CD4-positive, alpha-beta T cell treated with Interleukin-17A for 4 hours (primary cell): ENCODE measurements around the gene DNA2.
A peak's percentile ranks its signal among the peaks of the same experiment; 100 is the strongest.
"Not testable (repeated sequence)": the region's sequence is repeated elsewhere in the genome, so short reads cannot be mapped to it uniquely, and the experiment has no call there.

Experiments
- DNase-seq: peaks from one replicate; pipeline ENCODE4 v3.0.0-alpha.2; 2020; ENCODE audit warnings: mixed read lengths

DNA2 gene, protein sequence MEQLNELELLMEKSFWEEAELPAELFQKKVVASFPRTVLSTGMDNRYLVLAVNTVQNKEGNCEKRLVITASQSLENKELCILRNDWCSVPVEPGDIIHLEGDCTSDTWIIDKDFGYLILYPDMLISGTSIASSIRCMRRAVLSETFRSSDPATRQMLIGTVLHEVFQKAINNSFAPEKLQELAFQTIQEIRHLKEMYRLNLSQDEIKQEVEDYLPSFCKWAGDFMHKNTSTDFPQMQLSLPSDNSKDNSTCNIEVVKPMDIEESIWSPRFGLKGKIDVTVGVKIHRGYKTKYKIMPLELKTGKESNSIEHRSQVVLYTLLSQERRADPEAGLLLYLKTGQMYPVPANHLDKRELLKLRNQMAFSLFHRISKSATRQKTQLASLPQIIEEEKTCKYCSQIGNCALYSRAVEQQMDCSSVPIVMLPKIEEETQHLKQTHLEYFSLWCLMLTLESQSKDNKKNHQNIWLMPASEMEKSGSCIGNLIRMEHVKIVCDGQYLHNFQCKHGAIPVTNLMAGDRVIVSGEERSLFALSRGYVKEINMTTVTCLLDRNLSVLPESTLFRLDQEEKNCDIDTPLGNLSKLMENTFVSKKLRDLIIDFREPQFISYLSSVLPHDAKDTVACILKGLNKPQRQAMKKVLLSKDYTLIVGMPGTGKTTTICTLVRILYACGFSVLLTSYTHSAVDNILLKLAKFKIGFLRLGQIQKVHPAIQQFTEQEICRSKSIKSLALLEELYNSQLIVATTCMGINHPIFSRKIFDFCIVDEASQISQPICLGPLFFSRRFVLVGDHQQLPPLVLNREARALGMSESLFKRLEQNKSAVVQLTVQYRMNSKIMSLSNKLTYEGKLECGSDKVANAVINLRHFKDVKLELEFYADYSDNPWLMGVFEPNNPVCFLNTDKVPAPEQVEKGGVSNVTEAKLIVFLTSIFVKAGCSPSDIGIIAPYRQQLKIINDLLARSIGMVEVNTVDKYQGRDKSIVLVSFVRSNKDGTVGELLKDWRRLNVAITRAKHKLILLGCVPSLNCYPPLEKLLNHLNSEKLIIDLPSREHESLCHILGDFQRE

DNA sequence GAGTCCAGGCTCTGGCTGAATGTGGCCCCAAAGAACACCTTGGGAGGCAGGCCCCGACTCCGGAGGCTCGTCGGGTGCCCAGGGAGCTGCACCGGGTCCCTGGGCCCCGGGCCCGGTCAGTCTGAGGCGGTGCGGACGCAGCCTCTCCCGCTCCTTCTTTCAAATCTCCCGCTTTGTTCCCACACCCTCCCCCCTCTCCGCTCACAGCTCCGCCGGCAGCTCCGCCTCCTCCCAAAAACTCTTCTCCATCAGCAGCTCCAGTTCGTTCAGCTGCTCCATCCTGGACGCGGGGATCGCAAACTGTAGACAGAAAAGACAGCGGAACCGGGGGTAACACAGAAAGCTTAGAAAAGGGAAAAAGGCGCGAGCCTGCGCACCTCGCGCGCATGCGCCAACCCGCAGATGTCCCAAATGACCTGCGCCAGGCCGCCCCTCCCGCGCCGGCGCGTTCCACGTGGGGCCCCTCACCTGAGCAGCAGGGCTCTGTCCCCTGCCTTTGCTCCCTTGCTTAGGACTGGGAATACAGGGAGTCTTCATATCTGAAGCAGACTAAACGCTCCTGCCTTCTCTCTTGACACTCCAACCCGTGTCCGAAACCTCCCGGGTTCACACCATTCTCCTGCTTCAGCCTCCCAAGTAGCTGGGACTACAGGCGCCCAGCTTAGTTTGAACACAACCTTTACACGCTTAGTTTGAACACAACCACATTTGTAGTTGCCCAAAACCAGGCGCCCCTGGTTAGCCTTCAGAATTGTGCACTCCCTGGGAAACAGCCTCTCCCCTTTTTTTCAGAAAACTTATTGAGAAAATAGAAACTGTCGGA, at the start of gene DNA2:
TSS of gene DNA2 (minus strand) at position 388 of the 823 bp plus-strand sequence. CDS start at position 279, 109 bp downstream.
- peak; percentile 81 for DNase-seq

GRCh38 chr10:68518609-68519008, 46.8 kb upstream of the DNA2 start:
- DNase-seq = not testable (repeated sequence)

- DNase-seq = no peak
These were observed 45.4 kb upstream of the DNA2 start for GRCh38 chr10:68517188-68517587.

- DNase-seq = no peak
These were observed 45.0 kb upstream of the DNA2 start for GRCh38 chr10:68516766-68517165.

DNA sequence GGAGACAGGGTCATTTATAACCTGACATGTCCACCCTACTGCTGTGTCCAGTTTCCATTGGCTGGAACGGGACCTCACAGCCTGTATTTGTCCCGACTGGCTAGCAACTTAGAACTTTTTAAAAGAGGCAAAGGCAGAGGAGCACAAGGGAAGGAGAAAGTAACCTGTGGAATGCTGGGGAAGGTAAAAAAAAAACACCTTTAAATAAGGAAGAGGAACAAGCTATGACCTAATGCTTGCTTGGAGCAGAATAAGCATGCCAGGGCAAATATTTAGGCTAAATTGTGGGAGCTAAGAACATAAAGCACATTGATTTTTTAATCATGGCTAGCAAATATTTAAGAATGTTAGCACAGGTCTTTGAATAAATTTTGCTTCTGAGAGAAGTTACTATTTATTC, 44.4 kb upstream of the DNA2 start:
- DNase-seq = not testable (repeated sequence)

- DNase-seq = no peak
These were observed 36.3 kb upstream of the DNA2 start for GRCh38 chr10:68508090-68508489.

DNA sequence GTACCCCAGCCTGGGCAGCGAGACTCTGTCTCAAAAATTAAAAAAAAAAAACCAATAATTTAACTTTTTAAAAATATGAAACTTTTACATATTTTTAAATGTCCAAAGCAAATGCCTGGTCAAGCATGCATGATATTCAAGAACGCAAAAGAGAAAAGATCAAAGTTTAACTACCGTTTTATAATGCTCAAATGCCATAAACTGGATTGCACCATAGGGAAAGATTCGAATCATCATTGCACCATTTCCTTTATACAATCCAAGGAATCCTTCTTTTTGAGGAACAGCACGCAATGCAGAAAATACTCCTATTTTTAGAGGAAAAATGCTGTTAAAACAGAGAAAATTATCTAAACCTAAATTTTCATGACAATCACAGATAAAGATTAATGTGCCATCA, 34.6 kb upstream of the DNA2 start:
- no peak for DNase-seq

DNA sequence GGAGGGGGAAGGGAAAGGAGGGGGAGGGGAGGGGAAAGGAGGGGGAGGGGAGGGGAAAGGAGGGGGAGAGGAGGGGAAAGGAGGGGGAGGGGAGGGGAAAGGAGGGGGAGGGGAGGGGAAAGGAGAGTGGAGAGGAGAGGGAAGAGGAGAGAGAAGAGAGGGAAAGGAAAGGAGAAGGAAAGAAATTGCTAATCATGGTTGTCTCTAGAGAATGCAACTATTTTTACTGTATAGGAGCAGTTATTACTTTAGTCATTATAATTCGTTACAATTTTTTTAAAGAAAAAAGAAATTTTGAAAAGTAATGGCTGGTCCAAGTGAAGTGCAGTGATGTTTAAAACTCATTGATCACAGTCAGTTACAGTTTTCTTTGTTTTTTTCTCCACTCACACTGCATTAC, 31.1 kb upstream of the DNA2 start:
- DNase-seq = no peak

DNA sequence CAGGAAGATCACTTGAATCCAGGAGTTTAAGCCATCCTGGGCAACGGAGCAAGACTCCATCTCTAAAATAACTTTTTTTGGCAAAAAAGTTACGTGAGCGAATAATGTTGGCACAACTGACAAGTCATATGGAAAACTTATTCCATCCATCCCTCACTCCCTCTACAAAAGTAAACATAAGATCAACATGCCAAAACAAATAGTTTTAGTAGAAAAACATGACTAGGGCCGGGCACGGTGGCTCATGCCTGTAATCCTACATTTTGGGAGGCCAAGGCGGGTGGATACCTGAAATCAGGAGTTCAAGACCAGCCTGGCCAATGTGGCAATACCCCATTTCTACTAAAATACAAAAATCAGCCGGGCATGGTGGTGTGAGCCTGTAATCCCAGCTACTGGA, 29.9 kb upstream of the DNA2 start:
- DNase-seq = no peak

GRCh38 chr10:68499544-68499943, 27.8 kb upstream of the DNA2 start:
- DNase-seq = no peak

DNA sequence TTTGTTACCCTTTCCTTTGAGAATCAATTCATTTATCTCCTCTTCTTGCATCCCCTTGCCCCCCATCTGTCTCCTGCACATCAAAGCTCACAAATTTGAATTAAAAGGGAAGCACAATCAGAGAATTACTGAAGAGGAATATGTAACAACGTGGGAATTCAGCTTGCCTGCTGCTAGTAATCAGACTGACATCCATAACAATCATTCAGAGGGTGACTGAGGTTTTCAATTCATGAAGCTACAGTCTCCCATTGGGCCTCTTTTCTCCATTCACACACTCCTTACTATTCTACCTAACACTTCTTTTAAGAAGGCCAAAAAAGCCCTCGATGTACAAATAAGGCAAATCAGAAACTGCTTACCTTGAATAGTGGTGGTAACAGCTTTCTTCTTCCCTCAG, 24.3 kb upstream of the DNA2 start:
- DNase-seq = no peak

DNA sequence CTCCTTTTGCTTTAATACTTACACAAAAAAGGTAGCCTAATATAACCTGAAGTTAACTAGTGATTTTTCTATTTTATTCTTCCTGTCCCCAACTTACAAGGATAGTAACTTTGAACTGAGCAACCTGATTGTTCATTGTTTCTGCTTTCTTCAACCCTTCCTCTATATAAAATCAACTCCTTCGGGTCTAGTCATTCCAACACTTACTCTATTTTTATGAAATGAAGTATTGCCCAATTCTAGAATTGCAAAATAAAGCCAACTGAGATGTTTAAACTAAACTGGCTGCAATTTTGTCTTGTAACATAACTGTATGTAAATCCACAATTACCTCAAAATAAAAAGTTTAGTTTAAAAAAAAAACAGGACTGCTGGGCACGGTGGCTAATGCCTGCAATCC, 20.3 kb upstream of the DNA2 start:
- no peak for DNase-seq

- DNase-seq = no peak
These were observed 18.1 kb upstream of the DNA2 start for GRCh38 chr10:68489919-68490318.

DNA sequence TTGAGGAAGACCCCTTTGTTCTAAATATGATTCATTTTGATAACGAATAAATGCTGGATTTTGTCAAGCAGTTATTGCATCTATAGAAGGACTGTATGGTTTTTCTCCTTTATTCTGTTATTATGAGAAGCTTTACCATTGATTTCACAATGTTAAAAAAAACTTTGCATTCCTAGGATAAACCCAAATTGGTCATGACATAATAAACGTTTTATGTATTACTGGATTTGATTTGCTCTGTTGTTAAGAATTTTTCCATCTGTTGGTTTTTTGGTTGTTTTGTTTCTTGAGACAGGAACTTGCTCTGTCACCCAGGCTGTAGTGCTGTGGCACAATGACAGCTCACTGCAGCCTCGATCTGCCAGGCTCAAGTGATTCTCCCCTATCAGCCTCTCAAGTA, 2.2 kb upstream of the DNA2 start:
- no peak for DNase-seq

- DNase-seq = no peak
These were observed 649 bp downstream of the DNA2 start for GRCh38 chr10:68471063-68471585.

- no peak for DNase-seq
These were observed 1.5 kb downstream of the DNA2 start for GRCh38 chr10:68470300-68470699.

DNA sequence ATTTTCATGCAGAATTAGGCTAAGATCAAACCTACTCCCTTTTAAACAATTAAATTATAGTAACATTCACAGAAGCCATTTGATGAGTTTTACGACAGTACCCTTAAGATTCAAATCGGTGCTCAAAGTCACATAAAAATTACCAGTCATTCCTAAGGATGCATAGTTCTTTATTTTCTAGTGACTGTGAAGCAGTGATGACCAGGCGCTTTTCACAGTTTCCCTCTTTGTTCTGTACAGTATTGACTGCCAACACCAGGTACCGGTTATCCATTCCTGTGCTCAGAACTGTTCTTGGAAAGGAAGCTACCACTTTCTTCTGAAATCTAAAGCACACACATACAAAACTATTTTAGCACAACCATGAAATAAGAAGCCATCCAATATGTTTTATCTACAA, 1.9 kb downstream of the DNA2 start:
- no peak for DNase-seq

DNA sequence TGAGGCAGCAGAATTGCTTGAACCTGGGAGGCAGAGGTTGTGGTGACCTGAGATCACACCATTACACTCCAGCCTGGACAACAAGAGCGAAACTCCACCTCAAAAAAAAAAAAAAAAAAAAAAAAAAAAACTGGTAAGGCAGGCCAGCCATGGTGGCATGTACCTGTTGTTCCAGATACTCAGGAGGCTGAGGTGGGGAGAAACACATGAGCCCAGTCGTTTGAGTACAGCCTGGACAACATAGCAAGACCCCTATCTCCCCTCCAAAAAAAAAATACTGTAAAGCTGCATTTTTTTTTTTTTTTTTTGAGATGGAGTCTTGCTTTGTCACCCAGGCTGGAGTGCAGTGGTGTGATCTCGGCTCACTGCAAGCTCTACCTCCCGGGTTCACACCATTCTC, 7.0 kb downstream of the DNA2 start:
- DNase-seq = not testable (repeated sequence)

DNA sequence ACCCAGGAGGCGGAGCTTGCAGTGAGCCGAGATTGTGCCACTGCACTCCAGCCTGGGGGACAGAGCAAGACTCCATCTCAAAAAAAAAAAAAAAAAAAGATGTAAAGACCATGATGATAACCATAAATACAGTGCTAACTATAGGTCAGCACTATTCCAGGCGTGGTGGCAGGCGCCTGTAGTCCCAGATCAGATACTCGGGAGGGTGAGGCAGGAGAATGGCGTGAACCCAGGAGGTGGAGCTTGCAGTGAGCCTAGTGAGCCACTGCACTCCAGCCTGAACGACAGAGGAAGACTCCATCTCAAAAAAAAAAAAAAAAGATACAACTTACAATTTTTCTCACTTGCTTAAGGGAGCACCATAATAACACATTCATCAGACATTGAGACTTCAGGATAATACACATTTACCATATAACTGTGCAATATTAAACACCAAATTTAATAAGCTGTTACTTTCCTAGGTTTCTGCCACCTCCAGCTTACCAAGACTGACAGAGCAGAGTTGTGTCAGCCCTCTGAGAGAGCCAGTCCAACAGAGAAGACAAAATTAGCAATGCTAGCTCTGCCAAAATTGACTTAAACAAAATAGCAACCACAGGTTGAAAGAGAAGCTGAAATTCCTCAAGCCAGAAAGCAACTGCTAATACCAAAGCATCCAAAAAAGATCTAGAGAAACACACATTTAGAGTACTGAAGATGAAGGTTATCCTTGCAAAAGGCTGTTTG, 8.2 kb downstream of the DNA2 start:
- no peak for DNase-seq

DNA sequence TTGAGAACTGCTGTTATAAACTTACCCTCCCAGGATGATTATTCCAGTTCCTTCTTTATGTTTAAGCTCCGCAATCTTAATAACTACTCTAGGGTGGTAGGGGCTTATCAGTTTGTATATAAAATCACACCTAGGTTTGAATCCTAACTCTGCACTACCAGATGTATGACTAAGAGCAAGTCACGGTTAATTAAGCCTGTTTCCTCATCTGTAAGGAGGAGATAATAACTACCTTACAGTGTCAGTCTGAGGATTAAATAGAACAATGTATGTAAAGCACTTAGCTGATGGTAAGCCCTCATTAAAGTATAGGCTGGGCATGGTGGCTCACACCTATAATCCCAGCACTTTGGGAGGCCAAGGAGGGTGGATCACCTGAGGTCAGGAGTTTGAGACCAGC, 9.2 kb downstream of the DNA2 start:
- no peak for DNase-seq

- no peak for DNase-seq
These were observed 10.7 kb downstream of the DNA2 start for GRCh38 chr10:68461032-68461431.

DNA sequence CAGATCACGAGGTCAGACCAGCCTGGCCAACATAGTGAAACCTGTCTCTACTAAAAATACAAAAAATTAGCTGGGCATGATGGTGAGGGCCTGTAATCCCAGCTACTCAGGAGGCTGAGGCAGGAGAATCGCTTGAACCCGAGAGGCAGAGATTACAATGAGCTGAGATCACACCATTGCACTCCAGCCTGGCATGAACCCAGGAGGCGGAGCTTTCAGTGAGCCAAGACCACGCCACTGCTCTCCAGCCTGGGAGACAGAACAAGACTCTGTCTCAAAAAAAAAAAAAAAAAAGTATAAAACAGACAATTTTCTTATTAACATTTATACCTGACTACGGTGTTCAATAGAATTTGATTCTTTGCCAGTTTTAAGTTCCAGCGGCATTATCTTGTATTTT, 22.1 kb downstream of the DNA2 start:
- DNase-seq = not testable (repeated sequence)
